ENCODE measurements around the gene FGF6.

FGF6 gene

GRCh38 chr12:4431866-4432265 is 13.7 kb downstream of the FGF6 start:
- Histone ChIP-seq H3K4me3 (replicated peaks; ENCODE audit: insufficient read depth, low read length) (no peak overlapping the region), H3K27ac (replicated peaks) (no peak overlapping the region)

GRCh38 chr12:4431436-4431835 is 14.2 kb downstream of the FGF6 start:
- TF ChIP-seq CTCF (IDR thresholded peaks at IDR 0.05; ENCODE audit: insufficient read depth, low read length) (no peak), GABPA (IDR thresholded peaks at IDR 0.05; ENCODE audit: low read depth) (no peak), POLR2AphosphoS5 (IDR thresholded peaks at IDR 0.05; ENCODE audit: low read depth) (no peak), REST (IDR thresholded peaks at IDR 0.05; ENCODE audit: insufficient replicate concordance, low read depth) (no peak), SPI1 (IDR thresholded peaks at IDR 0.05; ENCODE audit: borderline replicate concordance, low read depth) (no peak)
- no peak for DNase-seq (ENCODE audit: low read depth in 1 of 2, low spot score in 1 of 2)
- Histone ChIP-seq H3K27me3 (ENCODE audit: insufficient read depth, poor library complexity, severe bottlenecking) (no peaks in the 10 kb centered on the region), H3K27ac (replicated peaks) (no peak overlapping the region), H3K4me3 (replicated peaks; ENCODE audit: insufficient read depth, low read length) (no peak overlapping the region)

More at GRCh38 chr12:4431866-4432265, 13.7 kb downstream of the FGF6 start:
- no peaks in the 10 kb centered on the region for H3K27me3 ChIP-seq (ENCODE audit: insufficient read depth, poor library complexity, severe bottlenecking)
- TF ChIP-seq REST (IDR thresholded peaks at IDR 0.05; ENCODE audit: insufficient replicate concordance, low read depth) (no peak), CTCF (IDR thresholded peaks at IDR 0.05; ENCODE audit: insufficient read depth, low read length) (no peak), POLR2AphosphoS5 (IDR thresholded peaks at IDR 0.05; ENCODE audit: low read depth) (no peak), GABPA (IDR thresholded peaks at IDR 0.05; ENCODE audit: low read depth) (no peak), SPI1 (IDR thresholded peaks at IDR 0.05; ENCODE audit: borderline replicate concordance, low read depth) (no peak)
- no peak for DNase-seq (ENCODE audit: low read depth in 1 of 2, low spot score in 1 of 2)

- Histone ChIP-seq H3K27ac (replicated peaks) (no peak overlapping the region), H3K27me3 (ENCODE audit: insufficient read depth, poor library complexity, severe bottlenecking) (no peaks in the 10 kb centered on the region), H3K4me3 (replicated peaks; ENCODE audit: insufficient read depth, low read length) (no peak overlapping the region)
- DNase-seq (ENCODE audit: low read depth in 1 of 2, low spot score in 1 of 2), result no peak
- TF ChIP-seq POLR2AphosphoS5 (IDR thresholded peaks at IDR 0.05; ENCODE audit: low read depth), result no peak
- TF ChIP-seq REST (IDR thresholded peaks at IDR 0.05; ENCODE audit: insufficient replicate concordance, low read depth), result no peak
- no peak for TF ChIP-seq SPI1 (IDR thresholded peaks at IDR 0.05; ENCODE audit: borderline replicate concordance, low read depth)
- no peak for TF ChIP-seq CTCF (IDR thresholded peaks at IDR 0.05; ENCODE audit: insufficient read depth, low read length)
- TF ChIP-seq GABPA (IDR thresholded peaks at IDR 0.05; ENCODE audit: low read depth), result no peak
Measured at GRCh38 chr12:4424422-4424821, 21.2 kb downstream of the FGF6 start.
